ENCODE results near the gene MYO16. TPM values are rescaled to one million over a fixed set of nuclear protein-coding genes. Genes with fewer than 3 reads are reported as not detected.

Gene MYO16
- under 0.01 TPM in 2 replicates for total RNA-seq (2012; rRNA removed)
- 0.03 TPM in 1 of 2 replicates, not detected in the other for polyA plus RNA-seq (2012; rRNA removed)
- polyA plus RNA-seq (2012; cell fraction: cytosol; rRNA removed) = 0.02 TPM in 1 of 2 replicates, not detected in the other
- polyA plus RNA-seq (2012; cell fraction: nucleus; rRNA removed; ENCODE audit: low replicate concordance) = 0.01 TPM in 1 of 2 replicates, not detected in the other
- Bru-seq, nascent RNA = percentile 4 among the genes with signal in this experiment
- percentile 2 among the genes with signal in this experiment for BruChase-seq, experiment 1, labeled RNA remaining after a 6-hour chase
- BruChase-seq, experiment 2, labeled RNA remaining after a 2-hour chase = percentile 3 among the genes with signal in this experiment
- long read RNA-seq = 0 reads

DNA sequence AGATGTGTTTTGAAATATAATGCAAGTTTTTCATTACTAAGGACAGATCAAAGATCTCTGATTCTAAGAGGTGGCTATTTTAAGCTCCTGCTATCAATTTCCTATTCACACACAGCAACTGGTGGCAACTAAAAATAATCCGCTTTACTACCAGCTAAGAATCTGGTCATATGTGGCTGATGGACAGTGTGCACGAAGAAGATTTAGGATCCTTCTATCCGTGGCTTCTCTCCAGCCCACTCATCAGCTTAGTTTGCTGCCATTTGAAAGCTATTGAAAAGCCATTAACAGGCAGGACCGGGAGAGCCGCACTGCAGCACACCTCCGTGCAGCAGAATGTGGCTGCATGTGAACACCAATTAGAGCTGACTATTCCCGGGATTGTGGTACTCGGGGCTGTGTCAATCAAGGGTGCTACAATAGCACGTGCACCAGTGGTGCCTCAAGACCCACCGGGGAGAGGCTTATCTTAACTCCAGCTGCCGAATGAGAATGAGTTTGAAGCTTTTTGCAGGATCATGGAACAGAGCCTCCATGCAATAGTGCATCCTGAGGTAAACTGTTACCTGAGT is at the start of gene MYO16:
Gene MYO16, plus strand, starts transcription at position 431 of the 572 bp plus-strand sequence. CDS start 234 bp downstream, outside the sequence.
- DNase-seq = no peak
- H2AFZ ChIP-seq (replicated peaks; ENCODE audit: low read length, poor library complexity) = peak within 1 kb of the TSS; percentile 58
- H3K23ac ChIP-seq (ENCODE audit: low read depth, low read length) = no peak within 1 kb of the TSS
- no peak for ATAC-seq (ENCODE audit: low read depth)
- H3K14ac ChIP-seq (replicated peaks; ENCODE audit: low read depth, low read length) = no peak within 1 kb of the TSS
- no peak within 1 kb of the TSS for H4K8ac ChIP-seq (ENCODE audit: low read depth in 2 of 2, low read length in 2 of 2)
- no peak within 1 kb of the TSS for H3K4me3 ChIP-seq (ENCODE audit: insufficient read depth, low read depth, low read length)
- no peaks in the 10 kb centered on the region for H3K36me3 ChIP-seq (ENCODE audit: control insufficient read depth, insufficient read depth, low read length)
- H3K4me2 ChIP-seq (ENCODE audit: low read depth, low read length) = no peak within 1 kb of the TSS
- H3K4ac ChIP-seq (ENCODE audit: low read depth, low read length) = no peak within 1 kb of the TSS
- H4K20me1 ChIP-seq (ENCODE audit: insufficient read depth, low read length) = no peaks in the 10 kb centered on the region
- dilution Hi-C loops (cut with HindIII; ENCODE audit: low sequenced_read_pairs, unreplicated experiment) = no loop called here
- H2BK15ac ChIP-seq (ENCODE audit: low read depth, low read length) = no peak within 1 kb of the TSS
- H3K9ac ChIP-seq (ENCODE audit: low read depth, low read length) = no peak within 1 kb of the TSS
- H3K79me1 ChIP-seq (ENCODE audit: low read depth in 1 of 2, low read length in 2 of 2) = no peaks in the 10 kb centered on the region
- 41% methylated on average over 3 of the region's 11 CpGs; no CpG with 5 or more reads in 1 of the 2 experiments for WGBS, 2 experiments (ENCODE audit: extremely low coverage in 2 of 2, insufficient read length in 1 of 2)
- H3K9me3 ChIP-seq (ENCODE audit: control insufficient read depth, insufficient read depth, low read length) = peaks cover 2% of the 10 kb centered on the region; the same call in 1 of the 2 replicates
- BruUV-seq (replicated peaks) = no TSS peak
- no peak within 1 kb of the TSS for H2BK120ac ChIP-seq (ENCODE audit: low read depth, low read length)
- H2BK5ac ChIP-seq (ENCODE audit: low read depth, low read length, poor library complexity, severe bottlenecking) = no peak within 1 kb of the TSS
- no peak within 1 kb of the TSS for H2BK20ac ChIP-seq (ENCODE audit: low read depth, low read length)
- ChIA-PET POLR2A (ENCODE audit: unreplicated experiment) (no interaction called here), CTCF (interaction anchor here (0.8 kb wide), 1 partner anchor 10 kb away, joined by 3 read pairs; no protein-coding TSS in a partner anchor)
- intact Hi-C loops (cut with micrococcal nuclease) = no loop called here
- no peaks in the 10 kb centered on the region for H3K4me1 ChIP-seq (ENCODE audit: control insufficient read depth, insufficient read depth, low read length)
- peaks cover 3% of the 10 kb centered on the region for H3K27me3 ChIP-seq (ENCODE audit: control insufficient read depth, insufficient read depth, low read length)
- no peak within 1 kb of the TSS for H3K18ac ChIP-seq (ENCODE audit: low read depth, low read length)
- in situ Hi-C loops (cut with MboI; ENCODE audit: low sequenced_read_pairs) = no loop called here
- no peak within 1 kb of the TSS for H4K91ac ChIP-seq (ENCODE audit: insufficient read depth, low read depth, low read length)
- H2AK5ac ChIP-seq (ENCODE audit: low read depth, low read length) = no peak within 1 kb of the TSS
- H3K56ac ChIP-seq (ENCODE audit: extremely low read depth, insufficient read depth, low read length) = no peak within 1 kb of the TSS
- TF ChIP-seq CEBPB (IDR thresholded peaks at IDR 0.05; ENCODE audit: low read depth, low read length) = no peak
- TF ChIP-seq BHLHE40 (IDR thresholded peaks at IDR 0.05; ENCODE audit: low read depth, low read length) = no peak
- no peak for TF ChIP-seq FOS (IDR thresholded peaks at IDR 0.05; ENCODE audit: low read depth, low read length)
- TF ChIP-seq NFE2L2 (IDR thresholded peaks at IDR 0.05; ENCODE audit: low read depth, low read length) = no peak
- TF ChIP-seq RCOR1 (IDR thresholded peaks at IDR 0.05; ENCODE audit: insufficient replicate concordance, low read length) = no peak
- H2AK9ac ChIP-seq (replicated peaks; ENCODE audit: low read depth, low read length, poor library complexity) = no peak within 1 kb of the TSS
- H4K5ac ChIP-seq (ENCODE audit: low read depth, low read length) = no peak within 1 kb of the TSS
- no peak within 1 kb of the TSS for H3K27ac ChIP-seq (ENCODE audit: insufficient read depth, low read length)
- H3K9me1 ChIP-seq (ENCODE audit: insufficient read depth, low read length) = no peaks in the 10 kb centered on the region
